C4-2B (cell line): ENCODE data around the gene KAZN.

Experiments
- CTCF ChIP-seq: fragments of 450-650 bp; conservative IDR thresholded peaks from 2 replicates; pipeline ENCODE4 v1.5.1; 2017; ENCODE audit warnings: mild to moderate bottlenecking
- ZFX ChIP-seq: fragments of 450-650 bp; IDR thresholded peaks from 2 replicates; pipeline ENCODE4 v1.6.1; 2017

GRCh38 chr1:15155888-15156741 lies 557.6 kb downstream of the KAZN start:
- TF ChIP-seq CTCF, result no peak
- TF ChIP-seq ZFX, result no peak
